ENCODE measurements around the gene GREM2.

DNA sequence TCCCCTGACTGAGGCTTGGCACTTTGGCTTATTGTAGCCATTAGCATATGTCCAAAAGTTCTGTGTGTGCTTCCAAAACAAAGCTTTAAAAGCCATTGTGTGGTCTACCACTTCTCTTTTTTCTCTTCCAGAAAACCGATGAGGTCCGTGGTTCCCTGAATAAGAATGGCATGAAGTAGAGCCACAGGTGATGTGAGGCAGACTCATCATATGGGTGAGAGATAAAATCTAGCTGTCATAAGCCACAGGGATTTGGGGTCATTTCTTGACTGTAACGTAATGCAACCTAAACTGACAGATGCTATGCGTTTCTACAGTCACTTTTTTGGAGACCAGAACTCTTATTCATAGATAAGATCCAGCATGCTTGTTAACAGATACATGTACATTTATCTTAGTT lies 7.0 kb upstream of the GREM2 start:
- TF ChIP-seq, protein P1, sequence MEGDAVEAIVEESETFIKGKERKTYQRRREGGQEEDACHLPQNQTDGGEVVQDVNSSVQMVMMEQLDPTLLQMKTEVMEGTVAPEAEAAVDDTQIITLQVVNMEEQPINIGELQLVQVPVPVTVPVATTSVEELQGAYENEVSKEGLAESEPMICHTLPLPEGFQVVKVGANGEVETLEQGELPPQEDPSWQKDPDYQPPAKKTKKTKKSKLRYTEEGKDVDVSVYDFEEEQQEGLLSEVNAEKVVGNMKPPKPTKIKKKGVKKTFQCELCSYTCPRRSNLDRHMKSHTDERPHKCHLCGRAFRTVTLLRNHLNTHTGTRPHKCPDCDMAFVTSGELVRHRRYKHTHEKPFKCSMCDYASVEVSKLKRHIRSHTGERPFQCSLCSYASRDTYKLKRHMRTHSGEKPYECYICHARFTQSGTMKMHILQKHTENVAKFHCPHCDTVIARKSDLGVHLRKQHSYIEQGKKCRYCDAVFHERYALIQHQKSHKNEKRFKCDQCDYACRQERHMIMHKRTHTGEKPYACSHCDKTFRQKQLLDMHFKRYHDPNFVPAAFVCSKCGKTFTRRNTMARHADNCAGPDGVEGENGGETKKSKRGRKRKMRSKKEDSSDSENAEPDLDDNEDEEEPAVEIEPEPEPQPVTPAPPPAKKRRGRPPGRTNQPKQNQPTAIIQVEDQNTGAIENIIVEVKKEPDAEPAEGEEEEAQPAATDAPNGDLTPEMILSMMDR (IDR thresholded peaks at IDR 0.05), result no peak
- TF ChIP-seq POLR2A (IDR thresholded peaks at IDR 0.05) (no peak), POLR2AphosphoS5 (IDR thresholded peaks at IDR 0.05) (no peak)

All from prostate gland (tissue), 2 donors.